HEK293 (cell line): ENCODE results near the gene AGO1.

Experiments
- CTCF ChIA-PET: fragments of 350-600 bp; formaldehyde crosslinking; extraction: SDS; loops from one replicate; lab custom pipeline; 2021; ENCODE audit warnings: antibody characterized with exemption; lab: Yijun Ruan, JAX
- POLR2A ChIA-PET: fragments of 300-600 bp; formaldehyde crosslinking; extraction: SDS; loops from one replicate; lab custom pipeline; 2020; ENCODE audit warnings: antibody characterized with exemption, inconsistent platforms; lab: Yijun Ruan, JAX
- H3K27ac ChIP-seq: fragments of 200-500 bp; sonication (Bioruptor generic); 2 replicates; pipeline ENCODE4 v1.5.1; 2014; ENCODE audit warnings: low read depth, low read length, control low read depth, inconsistent platforms; ENCODE audit errors: extremely low read depth
- H3K36me3 ChIP-seq, 2 experiments: fragments of 200-500 bp in 1 of 2; sonication (Bioruptor generic) in 1 of 2; 1 replicate in 1 of 2; 2 replicates in 1 of 2; pipeline ENCODE4 v1.5.1; 2014 to 2017; ENCODE audit warnings: inconsistent platforms in 2 of 2, low read length in 2 of 2; ENCODE audit not compliant: control insufficient read depth in 2 of 2, insufficient read depth in 1 of 2
- H3K4me1 ChIP-seq: fragments of 200-500 bp; sonication (Bioruptor generic); 2 replicates; pipeline ENCODE4 v1.5.1; 2014; ENCODE audit warnings: mild to moderate bottlenecking, low read length, inconsistent platforms; ENCODE audit not compliant: control insufficient read depth, insufficient read depth
- H3K4me3 ChIP-seq: 2 replicates; pipeline ENCODE4 v1.5.1; 2011; ENCODE audit warnings: low read depth, mild to moderate bottlenecking, control low read depth, low read length, moderate library complexity
- H3K9me3 ChIP-seq: fragments of 200-500 bp; sonication (Bioruptor generic); 2 replicates; pipeline ENCODE4 v1.5.1; 2014; ENCODE audit warnings: low read depth, low read length, inconsistent platforms; ENCODE audit not compliant: control insufficient read depth, insufficient read depth
- BCL11A ChIP-seq: fragments of 450-650 bp; formaldehyde crosslinking; IDR thresholded peaks from 2 replicates; pipeline ENCODE4 v1.5.1; 2016; ENCODE audit warnings: low read depth, missing biosample characterization, missing genetic modification characterization
- HOXC10 ChIP-seq: sonication (generic); formaldehyde crosslinking; IDR thresholded peaks from 2 replicates; pipeline ENCODE4 v1.8.1; 2023; ENCODE audit warnings: mild to moderate bottlenecking, missing genetic modification reagents
- PRDM4 ChIP-seq: fragments of 450-650 bp; formaldehyde crosslinking; IDR thresholded peaks from 2 replicates; pipeline ENCODE4 v1.5.1; 2017; ENCODE audit warnings: missing biosample characterization, missing genetic modification characterization
- ZBTB10 ChIP-seq: fragments of 450-650 bp; formaldehyde crosslinking; IDR thresholded peaks from 2 replicates; pipeline ENCODE4 v1.5.1; 2016; ENCODE audit warnings: missing biosample characterization, missing genetic modification characterization
- ZNF146 ChIP-seq: fragments of 450-650 bp; formaldehyde crosslinking; IDR thresholded peaks from 2 replicates; pipeline ENCODE4 v1.5.1; 2016; ENCODE audit warnings: missing biosample characterization, missing genetic modification characterization
- ZNF175 ChIP-seq: fragments of 450-650 bp; formaldehyde crosslinking; IDR thresholded peaks from 2 replicates; pipeline ENCODE4 v1.5.1; 2016; ENCODE audit warnings: missing biosample characterization, missing genetic modification characterization
- ZNF2 ChIP-seq: fragments of 450-650 bp; formaldehyde crosslinking; IDR thresholded peaks from 2 replicates; pipeline ENCODE4 v1.5.1; 2016; ENCODE audit warnings: missing biosample characterization, missing genetic modification characterization
- ZNF488 ChIP-seq: fragments of 450-650 bp; formaldehyde crosslinking; IDR thresholded peaks from 2 replicates; pipeline ENCODE4 v1.5.1; 2016; ENCODE audit warnings: missing biosample characterization, missing genetic modification characterization
- ZNF580 ChIP-seq: fragments of 450-650 bp; formaldehyde crosslinking; IDR thresholded peaks from 2 replicates; pipeline ENCODE4 v1.5.1; 2016; ENCODE audit warnings: missing biosample characterization, missing genetic modification characterization
- ZNF692 ChIP-seq: fragments of 450-650 bp; formaldehyde crosslinking; IDR thresholded peaks from 2 replicates; pipeline ENCODE4 v1.5.1; 2016; ENCODE audit warnings: missing biosample characterization, missing genetic modification characterization
- ZNF837 ChIP-seq: fragments of 450-650 bp; formaldehyde crosslinking; IDR thresholded peaks from 2 replicates; pipeline ENCODE4 v1.5.1; 2016; ENCODE audit warnings: missing biosample characterization, missing genetic modification characterization
- ZSCAN23 ChIP-seq: fragments of 450-650 bp; formaldehyde crosslinking; IDR thresholded peaks from 2 replicates; pipeline ENCODE4 v1.5.1; 2016; ENCODE audit warnings: missing biosample characterization, missing genetic modification characterization

The AGO1 gene

GRCh38 chr1:35851132-35851869 is 31.7 kb upstream of the AGO1 start:
- no peak for TF ChIP-seq ZNF488 (tag by site-specific recombination)
- no peak for TF ChIP-seq ZNF146 (tag by site-specific recombination)
- no peak for TF ChIP-seq PRDM4 (tag by site-specific recombination)
- no peak for TF ChIP-seq ZNF175 (tag by site-specific recombination)
- TF ChIP-seq ZNF692 (tag by site-specific recombination): no peak
- TF ChIP-seq ZNF837 (tag by site-specific recombination): no peak
- Histone ChIP-seq H3K4me3 (no peak overlapping the region), H3K4me1 (no peaks in the 10 kb centered on the region), H3K36me3 (peaks cover 8 to 70% of the 10 kb centered on the region in 2 experiments; a peak in 2 of 3 replicates), H3K9me3 (no peaks in the 10 kb centered on the region), H3K27ac (no peak overlapping the region)
- POLR2A ChIA-PET: no interaction called here
- CTCF ChIA-PET: no interaction called here

- Histone ChIP-seq H3K27ac (no peak overlapping the region), H3K4me1 (no peaks in the 10 kb centered on the region), H3K4me3 (no peak overlapping the region), H3K9me3 (no peaks in the 10 kb centered on the region), H3K36me3 (peaks cover 8 to 68% of the 10 kb centered on the region in 2 experiments; a peak in 2 of 3 replicates)
- CTCF ChIA-PET: no interaction called here
- POLR2A ChIA-PET: no interaction called here
- TF ChIP-seq ZBTB10 (tag by site-specific recombination) (no peak), ZNF580 (tag by site-specific recombination) (no peak), BCL11A (tag by site-specific recombination) (no peak), HOXC10 (CRISPR knock-in tag) (no peak), ZNF2 (tag by site-specific recombination) (no peak), ZSCAN23 (no peak)
These were observed 30.8 kb upstream of the AGO1 start for GRCh38 chr1:35852241-35852640.
